ENCODE results near the gene CGB5. TPM values are rescaled to one million over a fixed set of nuclear protein-coding genes. Genes with fewer than 3 reads are reported as not detected.
A peak's percentile ranks its signal among the peaks of the same experiment; 100 is the strongest.

The CGB5 gene
- total RNA-seq, 1 donor from 2014 or later = not detected

DNA sequence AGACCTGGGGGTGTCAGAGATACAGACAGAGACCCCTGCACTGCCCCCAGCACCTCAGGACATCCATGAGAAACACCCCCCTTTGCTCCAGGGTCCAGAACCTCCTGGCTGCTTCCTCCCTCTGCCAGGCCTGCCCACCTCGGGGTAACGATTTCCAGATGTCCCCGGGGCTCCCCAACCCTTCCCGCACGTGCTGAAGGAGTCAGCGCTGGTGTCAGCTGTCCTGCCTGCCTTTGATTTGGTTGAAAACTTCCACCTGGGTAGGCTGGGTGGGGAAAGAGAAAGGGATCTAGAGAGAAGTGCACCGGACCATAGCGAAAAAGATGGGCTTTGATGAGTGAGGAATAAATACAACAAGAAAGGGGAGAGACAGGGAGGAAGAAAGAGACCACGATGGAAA, 15.4 kb downstream of the CGB5 start:
- DNase-seq = no peak
- TF ChIP-seq, protein P1, sequence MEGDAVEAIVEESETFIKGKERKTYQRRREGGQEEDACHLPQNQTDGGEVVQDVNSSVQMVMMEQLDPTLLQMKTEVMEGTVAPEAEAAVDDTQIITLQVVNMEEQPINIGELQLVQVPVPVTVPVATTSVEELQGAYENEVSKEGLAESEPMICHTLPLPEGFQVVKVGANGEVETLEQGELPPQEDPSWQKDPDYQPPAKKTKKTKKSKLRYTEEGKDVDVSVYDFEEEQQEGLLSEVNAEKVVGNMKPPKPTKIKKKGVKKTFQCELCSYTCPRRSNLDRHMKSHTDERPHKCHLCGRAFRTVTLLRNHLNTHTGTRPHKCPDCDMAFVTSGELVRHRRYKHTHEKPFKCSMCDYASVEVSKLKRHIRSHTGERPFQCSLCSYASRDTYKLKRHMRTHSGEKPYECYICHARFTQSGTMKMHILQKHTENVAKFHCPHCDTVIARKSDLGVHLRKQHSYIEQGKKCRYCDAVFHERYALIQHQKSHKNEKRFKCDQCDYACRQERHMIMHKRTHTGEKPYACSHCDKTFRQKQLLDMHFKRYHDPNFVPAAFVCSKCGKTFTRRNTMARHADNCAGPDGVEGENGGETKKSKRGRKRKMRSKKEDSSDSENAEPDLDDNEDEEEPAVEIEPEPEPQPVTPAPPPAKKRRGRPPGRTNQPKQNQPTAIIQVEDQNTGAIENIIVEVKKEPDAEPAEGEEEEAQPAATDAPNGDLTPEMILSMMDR (IDR thresholded peaks at IDR 0.05; ENCODE audit: partially characterized antibody, unreplicated experiment) = no peak
- H3K27me3 Mint-ChIP-seq (ENCODE audit: unreplicated experiment) = peaks cover 17% of the 10 kb centered on the region
- H3K27ac Mint-ChIP-seq (ENCODE audit: unreplicated experiment) = no peak overlapping the region
- H3K9me3 Mint-ChIP-seq (ENCODE audit: unreplicated experiment) = no peaks in the 10 kb centered on the region
- no peaks in the 10 kb centered on the region for H3K4me1 Mint-ChIP-seq (ENCODE audit: low read depth, unreplicated experiment)
- H3K36me3 Mint-ChIP-seq (ENCODE audit: unreplicated experiment) = no peaks in the 10 kb centered on the region
- H3K4me3 Mint-ChIP-seq (ENCODE audit: unreplicated experiment) = no peak overlapping the region

DNA sequence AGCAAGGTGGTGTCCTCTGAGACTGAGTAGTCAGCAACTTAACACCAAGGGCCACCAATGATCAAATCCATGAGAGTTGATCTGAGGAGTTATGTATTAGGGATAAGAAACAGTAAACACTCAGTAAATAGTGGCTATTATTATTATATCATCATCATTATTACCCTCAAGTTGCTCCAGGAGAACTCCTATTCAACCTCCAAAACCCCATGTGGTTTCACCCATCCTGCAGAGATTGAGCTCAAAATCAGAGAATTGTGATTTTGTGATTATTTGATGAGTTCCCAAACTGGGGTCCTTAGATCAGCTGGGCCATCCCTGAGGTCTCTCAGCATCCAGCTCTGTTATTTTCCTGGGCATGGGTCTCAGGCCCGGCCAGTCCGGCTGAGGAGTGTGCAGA, 17.4 kb downstream of the CGB5 start:
- Mint-ChIP-seq H3K4me3 (ENCODE audit: unreplicated experiment) (no peak overlapping the region), H3K4me1 (ENCODE audit: low read depth, unreplicated experiment) (peaks cover 3% of the 10 kb centered on the region), H3K27me3 (ENCODE audit: unreplicated experiment) (peaks cover 13% of the 10 kb centered on the region), H3K36me3 (ENCODE audit: unreplicated experiment) (no peaks in the 10 kb centered on the region), H3K27ac (ENCODE audit: unreplicated experiment) (no peak overlapping the region), H3K9me3 (ENCODE audit: unreplicated experiment) (no peaks in the 10 kb centered on the region)
- TF ChIP-seq, protein P1 (IDR thresholded peaks at IDR 0.05; ENCODE audit: partially characterized antibody, unreplicated experiment) = no peak
- DNase-seq = no peak

DNA sequence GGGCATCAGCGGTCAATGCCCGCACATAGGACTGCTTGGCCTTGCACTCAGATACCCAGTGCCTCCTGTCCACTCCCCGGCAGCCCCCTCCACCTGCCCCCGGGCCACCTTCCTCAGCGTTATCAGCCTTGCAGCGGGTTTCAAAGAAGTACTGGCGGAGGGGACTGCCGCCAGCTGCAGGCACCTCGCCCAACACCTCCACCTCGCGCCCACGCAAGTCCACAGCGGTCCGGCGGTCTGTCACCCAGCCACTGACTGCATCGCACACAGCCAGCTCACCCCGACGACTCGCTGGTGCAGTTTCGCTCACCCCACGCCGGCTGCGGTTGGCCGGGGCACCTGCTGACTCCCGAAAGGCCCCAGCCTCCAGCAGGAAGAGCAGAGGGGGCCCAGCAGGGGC, 17.8 kb downstream of the CGB5 start:
- DNase-seq = no peak
- peaks cover 3% of the 10 kb centered on the region for H3K4me1 Mint-ChIP-seq (ENCODE audit: low read depth, unreplicated experiment)
- no peaks in the 10 kb centered on the region for H3K9me3 Mint-ChIP-seq (ENCODE audit: unreplicated experiment)
- no peak overlapping the region for H3K27ac Mint-ChIP-seq (ENCODE audit: unreplicated experiment)
- TF ChIP-seq, protein P1 (IDR thresholded peaks at IDR 0.05; ENCODE audit: partially characterized antibody, unreplicated experiment) = no peak
- H3K36me3 Mint-ChIP-seq (ENCODE audit: unreplicated experiment) = no peaks in the 10 kb centered on the region
- H3K4me3 Mint-ChIP-seq (ENCODE audit: unreplicated experiment) = no peak overlapping the region
- H3K27me3 Mint-ChIP-seq (ENCODE audit: unreplicated experiment) = peaks cover 11% of the 10 kb centered on the region

DNA sequence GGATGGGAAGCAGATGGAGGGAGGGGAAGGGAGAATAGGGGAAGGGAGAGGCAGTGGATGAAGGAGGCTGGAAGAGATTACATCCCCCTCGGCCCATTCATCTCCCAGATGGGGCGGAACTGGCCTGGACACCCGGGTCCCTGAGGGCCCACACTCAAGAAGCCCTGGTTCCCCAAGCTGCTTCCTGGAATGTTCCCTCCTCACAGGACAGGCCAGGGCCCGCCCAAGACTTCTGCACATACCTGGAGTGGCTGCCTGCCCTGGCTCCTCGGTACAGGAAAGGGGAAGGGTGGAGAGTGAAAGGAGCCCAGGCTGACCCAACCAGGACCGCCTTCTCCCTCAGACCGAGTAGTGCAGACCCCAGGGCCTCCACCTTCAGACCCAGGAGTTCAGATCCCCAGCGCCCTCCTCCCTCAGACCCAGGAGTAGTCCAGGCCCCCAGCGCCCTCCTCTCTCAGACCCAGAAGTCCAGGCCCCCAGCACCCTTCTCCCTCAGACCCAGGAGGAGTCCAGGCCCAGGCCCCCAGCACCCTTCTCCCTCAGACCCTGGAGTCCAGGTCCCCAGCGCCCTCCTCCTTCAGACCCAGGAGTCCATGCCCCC, 20.5 kb downstream of the CGB5 start:
- no peak for DNase-seq
- peaks cover 5% of the 10 kb centered on the region for H3K36me3 Mint-ChIP-seq (ENCODE audit: unreplicated experiment)
- peaks cover 9% of the 10 kb centered on the region for H3K27me3 Mint-ChIP-seq (ENCODE audit: unreplicated experiment)
- H3K4me3 Mint-ChIP-seq (ENCODE audit: unreplicated experiment) = peak overlapping the region; percentile 49
- TF ChIP-seq, protein P1 (IDR thresholded peaks at IDR 0.05; ENCODE audit: partially characterized antibody, unreplicated experiment) = no peak
- H3K9me3 Mint-ChIP-seq (ENCODE audit: unreplicated experiment) = no peaks in the 10 kb centered on the region
- no peak overlapping the region for H3K27ac Mint-ChIP-seq (ENCODE audit: unreplicated experiment)
- peaks cover 12% of the 10 kb centered on the region for H3K4me1 Mint-ChIP-seq (ENCODE audit: low read depth, unreplicated experiment)

DNA sequence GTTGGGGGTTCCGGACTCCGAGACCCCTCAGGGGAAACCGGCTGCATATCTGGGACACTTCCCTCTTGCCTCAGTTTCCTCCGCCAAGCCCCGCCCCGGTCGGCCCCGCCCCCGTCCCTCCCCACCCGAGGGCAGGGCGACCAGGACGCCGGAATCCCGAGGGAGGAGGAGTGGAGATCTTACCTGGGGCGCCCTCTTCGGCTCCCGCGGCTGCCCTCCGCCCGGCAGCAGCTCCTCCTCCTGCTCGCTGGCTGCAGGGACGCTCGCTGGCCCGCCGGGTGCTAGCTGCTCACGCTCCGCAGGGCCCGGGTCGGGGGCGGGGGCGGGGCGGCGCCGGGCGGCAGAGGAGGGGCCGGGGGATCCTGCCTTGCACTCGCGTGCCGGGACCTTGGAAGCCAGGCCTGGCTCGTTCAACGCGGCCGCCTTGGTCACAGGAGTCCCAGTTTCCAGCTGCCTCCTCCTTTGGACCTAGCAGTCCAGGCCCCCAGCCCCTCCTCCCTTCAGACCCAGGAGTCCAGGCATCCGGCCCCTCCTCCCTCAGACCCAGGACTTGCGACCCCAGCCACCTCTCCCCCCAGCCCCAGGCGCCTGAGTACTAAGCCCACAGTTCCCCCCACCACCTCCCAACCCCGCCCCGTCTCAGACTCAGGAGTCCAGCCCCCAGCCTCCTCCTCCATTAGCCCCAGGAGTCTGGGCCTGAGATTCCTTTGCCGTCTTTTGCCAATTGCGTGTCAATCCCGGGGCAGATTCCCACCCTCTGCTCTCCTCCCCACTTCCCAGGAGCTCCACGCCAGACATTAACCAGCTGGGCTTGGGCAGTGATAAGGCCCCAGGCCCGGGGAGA, 21.3 kb downstream of the CGB5 start, which contains the start of gene NTF4:
NTF4 (minus strand) TSS at position 51 of the 844 bp plus-strand sequence. CDS start 2,821 bp downstream, outside the sequence.
- Mint-ChIP-seq H3K4me1 (ENCODE audit: low read depth, unreplicated experiment) (peaks cover 12% of the 10 kb centered on the region), H3K27ac (ENCODE audit: unreplicated experiment) (no peak within 1 kb of the TSS), H3K27me3 (ENCODE audit: unreplicated experiment) (peaks cover 11% of the 10 kb centered on the region), H3K4me3 (ENCODE audit: unreplicated experiment) (peak within 1 kb of the TSS; percentile 49), H3K9me3 (ENCODE audit: unreplicated experiment) (no peaks in the 10 kb centered on the region), H3K36me3 (ENCODE audit: unreplicated experiment) (peaks cover 5% of the 10 kb centered on the region)
- TF ChIP-seq, protein P1 (IDR thresholded peaks at IDR 0.05; ENCODE audit: partially characterized antibody, unreplicated experiment) = no peak
- peak; percentile 74 for DNase-seq

Data from glutamatergic neuron (in vitro differentiated cells).